Effector CD8-positive, alpha-beta T cell (primary cell): ENCODE results near the gene BCL7A.
"Not testable (repeated sequence)": the region's sequence is repeated elsewhere in the genome, so short reads cannot be mapped to it uniquely, and the experiment has no call there.

ENCODE experiments used
- DNase-seq: peaks from one replicate; lab custom pipeline; 2025; lab: John Stamatoyannopoulos, UW
- total RNA-seq, 4 experiments: gene quantifications; one replicate each; lab custom pipeline; 2026; lab: John Stamatoyannopoulos, UW

Gene BCL7A
- total RNA-seq = 1.8 to 2.5 (median 1.9) reads per million in 4 experiments

GRCh38 chr12:122021822-122022392 is at the start of gene BCL7A:
TSS of gene BCL7A (plus strand) at chr12:122021884. CDS start at chr12:122022092, 208 bp downstream.
- DNase-seq = no peak

DNA sequence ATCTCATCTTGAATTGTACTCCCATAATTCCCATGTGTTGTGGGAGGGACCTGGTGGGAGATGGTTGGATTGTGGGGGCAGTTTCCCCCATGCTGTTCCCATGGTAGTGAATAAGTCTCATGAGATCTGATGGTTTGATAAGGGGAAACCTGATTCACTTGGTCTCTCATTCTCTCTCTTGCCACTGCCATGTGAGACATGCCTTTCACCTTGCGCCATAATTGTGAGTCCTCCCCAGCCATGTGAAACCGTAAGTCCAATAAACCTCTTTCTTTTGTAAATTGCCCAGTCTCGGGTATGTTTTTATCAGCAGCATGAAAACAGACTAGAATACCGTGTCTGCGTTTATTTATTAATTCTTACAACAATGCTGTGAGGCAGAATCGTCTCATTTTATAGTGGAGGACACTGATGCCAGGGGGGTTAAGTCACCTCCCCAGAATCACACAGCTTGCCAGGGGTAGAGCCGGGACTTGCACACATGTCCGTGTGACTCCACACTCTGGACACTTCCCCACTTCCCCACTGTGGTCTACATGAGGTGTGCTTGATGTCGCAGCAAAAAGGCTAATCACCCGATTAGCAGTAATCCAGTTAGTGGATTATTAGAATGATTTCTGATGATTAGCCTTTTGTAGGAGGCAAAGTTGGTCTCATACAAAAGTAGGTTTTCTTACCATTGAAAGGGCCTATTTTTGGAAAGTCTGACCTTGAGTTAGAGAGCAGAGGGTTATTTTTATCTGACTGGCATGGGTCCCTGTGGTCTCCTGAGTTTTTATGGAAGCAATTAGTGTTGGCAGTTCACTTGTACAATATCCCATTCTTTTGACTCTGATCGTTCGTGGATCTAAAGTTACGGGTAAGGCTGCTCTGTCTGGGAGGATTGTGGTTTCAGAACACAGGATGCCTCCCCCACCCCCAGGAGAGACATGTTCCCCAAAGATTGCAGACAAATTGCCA is 47.4 kb upstream of the BCL7A start:
- DNase-seq = no peak

GRCh38 chr12:121975021-121975420 is 46.7 kb upstream of the BCL7A start:
- DNase-seq = no peak

- no peak for DNase-seq
Observed at GRCh38 chr12:121976950-121977349, 44.7 kb upstream of the BCL7A start.

DNA sequence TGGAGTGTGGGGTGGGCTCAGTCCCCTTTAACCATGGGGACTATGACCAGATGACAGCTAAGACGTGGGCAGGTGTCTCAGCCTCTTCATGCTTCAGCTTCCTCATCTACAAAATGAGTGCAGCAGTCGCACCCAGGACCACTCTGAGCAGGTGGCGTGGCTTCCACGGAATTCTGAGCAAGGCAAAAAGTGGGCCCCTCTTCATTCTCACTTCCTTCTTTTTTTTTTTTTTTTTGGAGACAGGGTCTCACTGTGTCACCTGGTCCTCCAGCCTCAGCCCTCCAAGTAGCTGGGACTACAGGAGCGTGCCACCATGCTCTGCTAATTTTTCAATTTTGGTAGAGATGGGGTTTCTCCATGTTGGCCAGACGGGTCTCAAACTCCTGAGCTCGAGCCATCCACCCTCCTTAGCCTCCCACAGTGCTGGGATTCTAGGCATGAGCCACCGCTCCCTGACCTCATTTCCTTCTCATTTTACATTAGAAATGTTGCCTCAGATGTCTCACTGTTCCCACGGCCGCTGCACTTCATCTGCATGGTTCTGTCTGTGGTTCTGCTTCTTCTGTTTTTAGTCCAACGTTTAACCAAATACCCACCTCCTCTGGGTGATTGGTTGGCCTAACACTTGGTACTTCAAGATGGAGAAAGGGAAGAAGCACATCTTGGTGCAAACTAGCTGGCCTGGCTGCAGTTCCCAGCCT is 41.3 kb upstream of the BCL7A start:
- DNase-seq = no peak

- DNase-seq = no peak
Observed at GRCh38 chr12:121980892-121981272, 40.8 kb upstream of the BCL7A start.

DNA sequence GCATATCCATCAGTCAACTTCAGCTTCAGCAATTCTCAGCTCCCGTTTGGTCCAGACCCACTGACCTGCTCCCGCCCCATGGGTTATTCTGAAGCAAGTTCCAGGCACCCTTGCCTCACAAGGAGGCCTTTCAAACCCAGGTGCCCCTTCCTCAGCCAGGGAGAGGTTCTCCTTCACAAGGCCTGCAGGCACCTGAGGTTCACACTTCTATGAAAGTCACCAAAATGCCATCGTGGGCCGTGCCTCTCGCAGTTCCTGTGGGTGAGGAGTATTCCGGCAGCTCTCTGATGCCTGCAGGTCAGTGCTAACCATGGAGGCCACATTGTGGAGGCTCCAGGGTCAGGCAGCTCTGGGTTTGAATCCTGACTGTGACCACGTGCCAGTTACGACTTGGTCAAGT is 40.2 kb upstream of the BCL7A start:
- no peak for DNase-seq

- DNase-seq = no peak
Observed at GRCh38 chr12:121982950-121983349, 38.7 kb upstream of the BCL7A start.

DNA sequence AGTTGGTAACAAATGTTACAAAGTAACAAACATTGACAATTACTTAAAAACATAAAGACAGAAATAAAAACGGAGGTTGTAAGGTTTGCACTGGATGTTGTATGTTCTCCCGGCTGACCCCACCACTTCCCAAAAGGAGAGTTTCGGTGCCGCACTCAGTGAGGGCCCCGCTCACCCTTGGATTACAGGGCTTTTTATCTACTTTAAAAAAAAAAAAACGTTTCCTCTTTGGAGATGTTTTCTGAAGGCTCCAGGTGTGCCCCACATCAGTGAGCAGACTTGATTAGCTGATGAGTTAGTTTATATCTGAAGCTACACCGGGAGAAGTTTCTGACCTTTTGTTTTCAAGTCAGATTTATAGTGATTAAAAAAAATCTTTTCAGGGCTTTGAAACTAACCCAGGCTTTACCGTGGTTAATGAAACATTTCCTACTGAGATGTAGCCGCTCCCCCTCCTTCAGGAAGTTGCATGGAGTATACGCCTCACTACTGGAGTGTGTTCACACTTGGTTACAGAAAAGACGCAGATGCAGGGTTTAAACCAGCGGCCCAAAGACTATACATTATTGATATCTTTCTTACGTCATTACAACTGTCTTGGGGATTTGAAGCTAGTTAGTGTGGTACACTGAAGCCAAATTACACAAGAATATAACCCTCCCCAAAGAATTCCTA is 38.0 kb upstream of the BCL7A start:
- no peak for DNase-seq

- DNase-seq = no peak
Observed at GRCh38 chr12:121986489-121987245, 35.0 kb upstream of the BCL7A start.

DNA sequence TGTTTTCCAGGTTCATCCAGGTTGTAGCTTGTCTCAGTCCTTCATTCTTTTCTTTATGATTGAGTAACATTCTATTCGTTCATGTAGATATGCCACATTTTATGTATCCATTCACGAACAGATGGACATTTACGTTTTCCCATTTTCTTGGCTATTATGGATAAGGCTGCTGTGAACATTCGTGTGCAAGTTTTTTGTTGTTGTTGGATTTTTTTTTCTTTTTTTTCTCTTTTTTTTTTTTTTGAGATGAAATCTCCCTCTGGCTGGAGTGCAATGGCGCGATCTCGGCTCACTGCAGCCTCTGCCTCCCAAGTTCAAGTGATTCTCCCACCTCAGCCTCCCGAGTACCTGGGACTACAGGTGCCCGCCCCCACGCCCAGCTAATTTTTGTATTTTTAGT is 33.2 kb upstream of the BCL7A start:
- not testable (repeated sequence) for DNase-seq

- no peak for DNase-seq
Observed at GRCh38 chr12:121989276-121990113, 32.2 kb upstream of the BCL7A start.

DNA sequence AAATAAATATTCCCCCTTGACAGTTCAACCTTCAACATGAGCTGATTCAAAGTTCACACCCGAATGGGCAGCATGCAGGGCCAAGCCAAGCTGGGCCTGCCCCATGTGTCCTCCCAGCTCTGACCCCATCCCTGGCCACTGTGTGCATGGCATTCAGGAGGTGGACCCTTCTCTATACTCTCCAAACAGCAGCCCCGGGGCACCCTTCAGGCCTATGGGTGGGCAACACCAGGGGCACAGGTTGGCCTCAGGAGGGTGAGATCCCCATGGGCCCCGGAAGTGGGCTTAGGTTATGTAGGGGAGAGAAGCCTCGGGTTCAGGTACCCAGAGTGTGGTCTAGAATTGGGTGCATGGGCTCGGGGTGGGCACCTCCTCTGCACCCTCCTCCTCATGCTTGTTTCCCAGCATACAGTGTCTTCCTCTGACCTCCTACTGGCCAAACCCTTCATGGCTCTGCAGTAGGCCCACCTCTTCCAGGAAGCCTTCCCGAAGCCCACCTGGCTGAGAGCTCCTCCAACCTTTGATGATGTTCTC is 31.5 kb upstream of the BCL7A start:
- no peak for DNase-seq

- DNase-seq = no peak
Observed at GRCh38 chr12:121990692-121991603, 30.7 kb upstream of the BCL7A start.

GRCh38 chr12:121992059-121992879 is 29.4 kb upstream of the BCL7A start:
- DNase-seq = no peak

DNA sequence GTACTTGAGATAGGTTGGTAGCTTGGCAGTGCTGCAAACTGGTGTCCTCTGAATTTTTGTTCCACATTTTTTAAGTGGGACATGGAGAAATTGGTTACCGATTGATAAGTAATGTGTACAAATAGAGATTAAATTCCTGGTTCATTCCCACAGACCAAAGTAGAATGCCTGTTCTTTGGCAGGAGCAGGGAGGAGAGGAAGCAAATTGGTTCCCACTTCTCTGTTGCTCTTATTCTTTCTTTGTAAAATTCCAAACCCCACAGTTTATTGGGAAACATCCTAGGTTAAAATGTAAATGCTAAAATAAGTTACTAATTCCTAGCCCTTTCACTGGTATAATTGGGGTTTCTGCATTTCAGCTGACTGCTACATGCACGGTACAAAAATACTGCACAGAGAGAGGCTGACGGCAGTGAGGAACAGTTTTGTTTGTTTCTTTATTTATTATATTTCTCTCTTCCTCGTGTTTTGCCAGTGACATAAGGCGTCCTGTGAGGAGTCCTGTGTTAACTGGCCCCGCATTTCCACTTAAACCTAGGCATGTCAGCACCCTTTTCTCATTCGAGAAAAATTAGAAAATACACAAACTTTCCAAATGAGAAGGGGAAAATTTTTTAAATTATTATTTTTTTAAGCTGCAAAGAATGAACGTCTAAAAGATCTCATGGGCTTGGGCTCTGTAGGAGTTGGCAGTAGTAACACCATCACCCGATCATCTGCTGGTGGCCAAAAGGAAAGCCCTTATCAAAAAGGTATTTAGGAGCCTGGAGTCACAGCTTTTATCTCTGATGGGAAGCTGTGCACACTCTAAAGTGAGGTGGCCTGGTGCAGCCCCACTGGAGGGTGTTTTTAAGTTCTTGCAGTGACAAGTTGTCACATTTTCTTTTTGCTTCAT is 25.4 kb upstream of the BCL7A start:
- DNase-seq = no peak
